Activated CD4-positive, alpha-beta T cell treated with anti-CD3 and anti-CD28 coated beads for 48 hours (primary cell): ENCODE results near the gene GALC.

ENCODE experiments used
- DNase-seq: peaks from one replicate; pipeline ENCODE4 v3.0.0-alpha.2; 2020

Gene GALC

DNA sequence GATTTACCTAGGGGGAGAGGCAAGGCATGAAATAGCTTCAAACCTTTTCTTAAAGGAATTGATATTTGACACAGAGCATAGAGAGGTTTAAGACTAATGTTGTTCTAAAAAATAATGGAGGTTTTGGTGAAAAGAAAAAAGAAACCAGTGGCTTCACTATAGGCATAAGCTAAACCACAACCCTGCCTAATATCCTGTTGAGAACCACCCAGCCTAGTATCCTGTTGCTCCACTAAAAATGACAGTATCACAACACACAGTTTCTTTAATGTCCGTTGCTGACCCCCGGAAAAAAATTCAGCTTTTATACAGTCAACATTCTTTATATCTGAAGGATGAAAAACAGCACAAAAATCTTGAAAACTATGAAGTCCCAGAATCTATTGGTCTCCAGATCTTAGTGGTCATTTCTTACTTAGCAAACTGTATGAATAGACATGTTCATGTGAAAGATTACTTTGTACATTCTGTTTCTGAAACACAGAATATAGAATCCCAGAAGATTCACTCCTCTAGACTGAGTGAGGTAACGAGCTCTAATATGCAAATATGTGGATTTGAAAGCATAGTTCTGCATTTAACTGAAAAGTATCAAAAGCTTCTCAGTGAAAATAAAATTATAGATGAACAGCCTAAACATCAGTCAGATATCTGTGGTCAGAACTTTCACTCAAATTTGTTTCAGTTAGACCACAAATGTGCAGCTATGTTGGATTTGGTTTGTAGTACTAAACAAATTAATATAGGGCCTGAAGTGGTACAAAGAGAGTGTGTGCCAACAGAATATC lies 40.5 kb downstream of the GALC start:
- DNase-seq, result no peak

DNA sequence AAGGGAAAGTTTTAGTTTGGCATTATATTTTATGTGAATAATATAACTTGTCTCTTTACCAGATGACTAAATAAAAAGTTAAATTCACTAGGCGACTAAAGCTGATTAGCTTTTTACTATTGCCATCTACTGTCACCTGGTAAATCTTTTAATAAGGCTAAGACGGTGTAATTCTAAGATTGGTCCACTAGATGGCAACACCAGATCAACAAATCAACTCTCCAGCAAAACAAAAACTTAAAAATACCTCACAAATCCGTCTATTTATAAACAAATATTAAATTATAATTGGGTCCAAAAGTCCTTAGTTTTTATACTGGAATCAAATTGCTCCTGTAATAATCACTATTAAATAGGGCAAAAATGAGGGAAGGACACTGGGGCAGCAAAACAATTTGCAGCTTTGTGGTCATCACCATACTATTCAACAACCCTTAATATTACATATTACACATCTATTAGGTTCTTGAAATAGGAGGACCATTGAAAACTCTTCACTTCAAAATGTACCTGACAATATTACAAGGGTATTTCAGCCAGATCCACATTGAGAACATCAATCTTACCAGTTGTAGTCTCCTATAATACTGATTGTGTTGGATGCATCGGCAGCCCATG lies 47.9 kb downstream of the GALC start:
- no peak for DNase-seq

DNA sequence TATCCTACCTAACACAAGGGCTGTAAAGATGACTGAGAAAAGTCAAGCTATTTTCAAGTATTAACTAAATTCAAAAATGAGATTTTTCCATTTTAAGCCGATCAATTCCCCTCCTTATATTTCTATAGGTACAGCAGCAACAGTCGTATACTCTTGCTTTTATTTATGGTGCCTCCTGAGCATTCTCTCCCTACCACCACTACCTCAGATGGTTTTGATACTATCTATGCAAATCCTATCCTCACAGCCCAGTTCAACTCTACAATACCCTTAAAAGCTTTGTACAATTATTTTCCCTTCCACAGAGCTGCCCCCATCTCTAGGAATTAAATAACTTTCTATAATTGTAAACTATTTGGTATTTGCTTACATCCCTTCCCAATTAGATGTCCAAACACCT lies 52.1 kb downstream of the GALC start:
- no peak for DNase-seq

DNA sequence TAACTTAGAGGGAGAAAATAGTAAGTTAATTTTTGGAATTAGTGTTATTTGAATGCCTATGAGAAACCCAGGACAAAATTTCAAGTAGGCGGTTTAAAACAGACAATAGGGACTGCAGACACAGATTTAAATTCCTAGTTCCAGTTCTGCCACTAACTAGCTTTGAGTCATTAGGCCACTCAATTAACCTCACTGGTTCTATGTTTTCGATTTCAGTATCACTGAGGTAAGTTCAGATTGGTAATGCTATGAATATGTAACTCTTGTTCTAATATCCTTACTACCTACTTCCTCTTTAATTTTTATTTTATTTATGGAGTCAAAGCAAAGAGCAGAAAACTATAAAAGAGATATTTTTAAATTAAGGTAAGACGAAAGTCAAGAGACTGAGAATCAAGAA lies 52.6 kb downstream of the GALC start:
- no peak for DNase-seq

DNA sequence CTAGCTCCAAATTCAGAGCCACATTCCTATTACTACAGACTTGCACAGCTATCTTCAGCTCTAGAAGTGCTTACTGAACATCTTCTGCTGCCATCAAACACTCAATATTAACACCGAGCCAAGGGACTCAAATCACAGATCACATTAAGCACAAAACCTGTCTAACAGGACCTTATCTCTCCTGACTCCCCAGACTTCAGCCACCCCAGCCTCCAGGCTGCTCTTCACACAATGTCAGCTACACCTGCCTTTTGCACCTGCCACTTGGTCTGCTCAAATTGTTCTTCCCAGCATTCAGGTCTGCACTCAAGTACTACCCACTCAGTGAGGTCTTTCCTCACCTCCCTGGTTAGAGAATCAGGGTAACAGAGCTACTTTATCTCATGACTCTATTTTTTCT lies 57.1 kb downstream of the GALC start:
- DNase-seq, result no peak

DNA sequence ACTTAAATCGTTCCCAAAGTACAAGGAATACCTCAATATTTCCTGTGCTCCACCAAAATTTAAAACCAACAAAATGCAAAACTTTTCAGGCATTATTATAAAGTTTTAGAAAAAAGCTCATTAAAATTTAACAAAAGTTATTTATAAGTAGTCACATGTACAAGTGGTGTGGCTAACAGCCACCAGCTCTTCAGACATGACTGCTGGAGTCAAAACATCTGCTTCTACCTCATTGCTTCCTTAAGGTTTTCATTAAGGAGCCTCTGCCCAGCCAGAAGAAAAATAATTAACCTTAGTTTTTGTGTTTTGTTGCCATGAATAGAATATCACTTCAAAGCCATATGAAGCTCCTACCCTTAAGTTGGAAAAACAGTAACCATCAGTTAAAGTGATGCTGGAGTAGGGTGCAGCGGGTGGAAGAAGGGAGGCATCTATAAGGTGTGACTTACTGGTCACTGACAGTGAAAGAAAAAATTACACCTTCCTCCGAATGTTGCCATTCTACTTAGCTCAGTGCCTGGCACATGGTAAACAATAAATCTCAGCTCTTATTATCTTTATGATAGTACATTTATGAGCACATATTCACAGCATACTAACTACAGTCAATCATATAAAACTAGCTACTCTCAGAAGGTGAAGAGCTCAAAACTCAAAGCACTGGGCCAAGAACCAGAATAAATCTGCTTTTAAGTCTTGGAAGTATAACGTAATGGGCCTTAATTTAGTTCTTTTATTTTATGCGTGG lies 57.7 kb downstream of the GALC start:
- no peak for DNase-seq

DNA sequence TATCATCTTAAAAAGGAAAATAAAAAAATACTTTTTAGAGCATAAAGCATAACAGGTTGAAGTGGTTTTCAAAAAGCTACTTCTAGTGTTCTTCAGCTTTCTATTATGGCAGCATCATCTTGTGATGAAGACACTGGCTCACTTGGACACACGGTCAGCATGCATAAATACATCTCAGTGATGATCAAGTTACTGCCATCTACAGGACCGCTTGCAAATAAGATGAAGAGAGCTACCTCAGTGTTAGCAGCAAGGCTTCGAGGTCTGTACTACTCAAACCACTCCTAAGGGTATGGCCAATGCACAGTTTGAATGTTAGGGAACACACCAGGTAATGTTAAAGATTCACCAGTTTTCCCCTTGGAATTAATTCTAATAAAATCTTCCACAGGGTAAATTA lies 58.8 kb downstream of the GALC start:
- no peak for DNase-seq

DNA sequence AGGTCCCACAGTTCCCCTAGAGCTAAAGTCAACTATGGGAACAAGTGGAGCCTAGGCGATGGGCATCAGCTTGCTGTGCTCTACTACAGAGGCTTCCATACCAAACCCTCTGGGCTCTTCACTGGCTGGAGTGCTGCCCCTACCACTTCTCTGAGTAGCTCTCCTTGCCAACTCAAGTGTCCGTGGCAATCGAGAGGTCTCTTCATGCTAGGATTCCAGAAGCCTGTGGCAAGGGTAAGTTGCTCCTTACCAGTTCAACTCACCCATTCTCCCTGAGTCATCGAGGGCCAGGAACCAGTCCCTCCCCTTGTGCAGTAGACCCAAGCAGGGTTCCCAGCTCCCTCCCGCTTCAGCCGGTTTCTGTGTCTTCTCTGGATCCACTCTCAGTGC lies 76.1 kb downstream of the GALC start:
- DNase-seq, result no peak

DNA sequence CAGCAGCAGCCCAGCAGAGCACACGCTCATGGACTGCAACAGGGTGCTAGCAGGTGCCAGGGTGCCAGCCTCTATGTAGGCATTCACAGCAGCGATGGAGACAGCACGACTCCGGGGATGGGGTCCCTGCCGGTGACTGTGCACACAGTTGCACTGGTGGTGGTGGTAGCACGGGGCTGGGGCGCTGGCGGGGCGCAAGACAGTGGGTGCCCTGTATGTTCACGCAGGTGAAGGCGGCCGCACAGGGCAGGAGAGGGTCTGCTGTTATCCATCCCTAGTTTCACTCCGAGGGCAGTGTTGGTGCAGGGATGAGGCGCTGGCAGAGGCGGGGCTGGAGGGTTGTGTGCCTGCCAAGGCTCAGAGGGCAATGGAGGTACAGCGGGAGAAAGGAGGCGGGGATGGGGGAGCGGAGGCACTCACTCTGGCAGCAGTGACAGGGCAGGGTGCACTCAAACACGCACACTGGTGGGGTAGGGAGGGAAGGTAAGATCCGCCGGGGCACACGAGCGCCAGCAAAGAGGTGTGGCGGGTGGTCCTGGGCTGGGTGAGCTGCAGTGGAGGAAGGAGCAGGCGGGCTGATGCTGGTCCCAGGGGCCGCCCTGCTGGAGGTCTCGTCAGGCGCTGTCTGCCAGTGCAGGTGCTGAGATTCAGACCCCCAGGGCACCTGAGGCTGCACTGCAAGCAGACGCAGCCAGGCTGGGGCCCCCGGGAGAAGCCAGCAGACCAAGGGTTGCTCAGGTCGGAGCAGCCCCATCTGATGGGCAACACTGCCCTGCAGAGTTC lies 76.7 kb downstream of the GALC start:
- DNase-seq, result no peak

DNA sequence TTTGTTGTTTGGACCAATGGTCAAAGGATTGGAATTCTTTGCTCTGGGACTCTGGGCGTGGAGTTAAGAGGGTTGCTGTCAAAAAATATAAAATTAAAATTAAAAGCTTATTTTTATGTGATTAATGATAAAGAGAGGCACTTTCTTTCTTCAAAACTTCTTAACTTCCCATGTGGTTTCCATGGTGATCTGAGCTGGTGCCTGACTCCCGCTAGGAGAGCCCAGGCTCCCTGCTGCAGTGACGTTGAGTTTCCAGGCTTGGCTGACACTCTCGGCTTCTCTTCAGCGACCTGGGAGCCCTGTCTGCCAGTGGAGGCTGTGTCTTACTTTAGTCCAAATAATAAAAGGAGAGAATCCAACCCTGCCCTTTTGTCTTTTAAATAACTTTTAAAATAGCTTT lies 84.4 kb downstream of the GALC start:
- no peak for DNase-seq

DNA sequence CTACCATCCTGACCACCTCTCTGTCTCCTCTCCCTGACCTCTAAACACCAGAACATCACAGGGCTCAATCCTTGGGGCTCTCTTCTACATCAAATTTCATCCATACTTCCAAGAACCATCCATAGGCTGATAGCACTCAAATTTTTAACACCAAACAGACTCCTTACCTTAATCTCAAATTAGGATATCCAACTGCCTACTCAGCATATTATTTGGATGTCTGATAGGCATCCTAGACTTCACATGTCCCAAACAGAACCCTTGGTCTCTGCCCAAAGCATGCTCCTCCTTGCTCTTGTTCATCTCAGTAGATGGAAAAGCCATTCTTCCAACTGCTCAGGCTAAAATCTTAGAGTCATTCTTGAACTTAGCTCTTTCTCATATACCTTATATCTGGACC lies 91.3 kb downstream of the GALC start:
- no peak for DNase-seq

DNA sequence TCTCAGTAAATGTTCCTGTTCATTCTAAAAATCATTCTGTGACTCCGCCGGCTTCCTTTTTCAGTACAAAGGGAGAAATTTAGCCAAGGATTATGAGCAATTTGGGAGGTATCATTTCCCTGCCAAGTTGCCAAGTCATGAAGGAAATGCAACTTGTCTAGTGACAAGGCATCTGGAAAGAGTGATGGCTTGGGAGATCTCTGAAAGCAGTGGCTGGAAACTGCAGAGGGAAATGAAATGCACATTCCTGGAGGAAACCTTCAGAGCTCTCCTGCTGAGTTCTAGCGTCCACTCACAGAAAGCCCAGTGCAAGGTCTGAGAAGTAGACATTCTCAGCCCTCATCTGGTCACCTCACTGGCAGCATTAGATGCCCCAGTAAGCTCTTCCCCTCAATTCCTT lies 91.7 kb downstream of the GALC start:
- no peak for DNase-seq

DNA sequence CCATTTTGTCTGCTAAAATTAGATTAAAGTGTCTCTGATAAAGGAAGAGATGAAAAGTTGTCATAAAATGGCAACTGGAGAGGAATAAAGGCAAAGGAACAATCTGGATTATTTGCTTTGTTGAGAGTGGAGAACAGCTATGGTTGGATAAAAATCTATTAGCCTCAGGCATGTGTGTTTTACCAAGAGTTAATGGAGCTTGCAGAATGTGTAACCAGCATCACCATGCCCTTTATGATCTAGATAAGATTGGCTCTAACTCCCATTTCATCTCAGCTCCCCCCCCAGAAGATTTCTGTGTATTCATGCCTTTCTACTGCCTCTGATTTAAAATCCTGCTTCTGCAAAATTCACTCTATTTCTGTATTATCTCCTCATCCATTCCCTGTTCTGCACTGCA lies 93.8 kb downstream of the GALC start:
- DNase-seq, result no peak

DNA sequence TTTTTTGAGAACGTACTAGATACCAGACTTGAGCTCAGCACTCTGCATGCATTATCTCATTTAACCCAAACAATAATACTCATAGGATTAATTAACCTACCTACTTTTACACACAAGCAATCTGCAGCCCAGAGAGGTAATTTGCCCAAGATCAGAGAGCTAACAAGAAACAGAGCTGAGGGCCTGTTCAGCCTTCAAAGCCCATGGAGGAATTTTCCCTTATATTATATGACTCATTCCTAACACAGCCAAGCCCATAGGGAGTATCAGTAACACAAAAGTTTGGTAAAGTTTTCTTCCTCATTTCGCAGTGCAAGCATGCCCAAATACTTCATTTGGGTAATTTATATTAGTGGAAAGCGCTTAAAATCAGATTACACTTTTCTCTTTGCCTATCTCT lies 94.7 kb downstream of the GALC start:
- DNase-seq, result no peak

DNA sequence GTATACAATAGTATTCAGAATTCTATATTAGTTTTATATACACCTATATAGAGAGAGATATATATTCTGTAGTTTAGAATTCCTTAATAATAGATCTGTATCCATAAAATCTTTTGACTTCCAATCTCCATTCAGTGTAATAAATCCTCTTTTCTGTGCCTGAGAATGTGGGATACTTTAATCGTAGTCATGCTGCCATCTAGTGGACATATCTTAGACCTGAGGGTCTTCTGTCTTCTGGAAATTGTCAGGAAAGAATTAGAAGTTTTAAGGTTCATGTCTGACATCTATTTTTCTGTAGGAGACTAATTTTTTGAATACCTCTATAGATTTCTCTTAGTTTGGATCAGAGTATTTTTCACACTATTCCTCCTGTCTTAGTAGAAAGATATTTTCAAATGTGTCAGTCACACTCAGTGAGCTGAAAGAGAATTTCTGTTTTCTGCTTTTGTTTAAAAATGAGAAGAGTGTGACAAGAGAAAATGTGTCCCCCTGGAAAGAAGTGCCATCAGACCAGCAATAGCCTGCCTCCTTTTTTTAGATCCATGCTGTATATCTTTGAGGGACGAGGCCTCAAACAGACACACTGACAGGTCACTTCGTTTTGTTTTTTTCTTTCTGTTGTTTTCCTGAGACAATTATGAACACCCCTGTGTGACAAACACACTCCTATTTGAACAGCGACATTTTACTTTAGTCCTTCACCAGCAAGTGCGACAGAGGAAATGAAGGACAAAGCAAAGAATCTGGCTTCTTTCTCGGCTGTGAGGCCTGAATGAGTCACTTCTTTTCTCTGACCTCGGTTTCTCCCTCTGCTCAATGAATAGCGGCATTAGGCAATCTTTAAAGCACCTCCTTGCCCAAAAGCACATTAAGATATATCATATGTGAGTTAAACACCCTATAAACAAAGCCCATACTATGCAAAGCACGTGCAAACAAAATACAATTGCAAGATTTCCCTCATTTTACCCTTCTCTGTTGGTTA lies 96.3 kb downstream of the GALC start:
- DNase-seq, result no peak

DNA sequence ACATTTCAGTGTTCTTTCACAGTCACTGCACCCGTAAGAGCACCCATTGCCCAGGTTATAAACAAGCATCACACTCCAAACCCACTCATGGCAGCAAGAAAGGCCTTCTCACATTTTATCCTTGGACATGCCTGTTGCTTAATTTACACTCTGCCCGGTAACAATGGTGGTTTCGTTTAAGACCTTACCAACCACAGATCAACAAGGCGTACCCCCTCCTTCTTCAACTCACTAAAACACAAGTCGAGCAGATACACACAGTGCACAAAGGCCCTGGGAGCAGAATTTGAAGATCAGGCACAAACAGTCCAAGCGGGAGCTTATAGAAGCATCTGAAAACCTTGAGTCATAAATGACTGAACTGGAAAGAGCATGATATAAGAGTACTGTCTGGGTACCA lies 98.1 kb downstream of the GALC start:
- no peak for DNase-seq

DNA sequence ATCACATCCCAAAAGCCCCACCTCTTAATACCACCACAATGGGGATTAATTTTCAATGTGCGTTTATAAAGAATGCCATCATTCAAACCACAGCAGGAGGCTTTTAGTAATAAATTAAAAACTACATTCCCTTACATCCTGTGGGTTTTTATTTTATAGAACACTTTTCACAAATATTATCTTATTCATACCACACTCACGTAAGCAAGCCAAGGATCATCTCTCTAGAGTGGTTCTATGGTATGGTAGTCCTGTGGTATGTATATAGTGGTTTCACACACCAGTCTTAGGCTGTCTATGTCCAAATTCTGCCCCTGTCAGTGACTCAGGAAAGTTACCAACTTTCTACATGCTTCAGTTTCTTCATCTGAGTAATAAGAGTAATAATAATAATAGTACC lies 100.2 kb downstream of the GALC start:
- DNase-seq, result no peak

DNA sequence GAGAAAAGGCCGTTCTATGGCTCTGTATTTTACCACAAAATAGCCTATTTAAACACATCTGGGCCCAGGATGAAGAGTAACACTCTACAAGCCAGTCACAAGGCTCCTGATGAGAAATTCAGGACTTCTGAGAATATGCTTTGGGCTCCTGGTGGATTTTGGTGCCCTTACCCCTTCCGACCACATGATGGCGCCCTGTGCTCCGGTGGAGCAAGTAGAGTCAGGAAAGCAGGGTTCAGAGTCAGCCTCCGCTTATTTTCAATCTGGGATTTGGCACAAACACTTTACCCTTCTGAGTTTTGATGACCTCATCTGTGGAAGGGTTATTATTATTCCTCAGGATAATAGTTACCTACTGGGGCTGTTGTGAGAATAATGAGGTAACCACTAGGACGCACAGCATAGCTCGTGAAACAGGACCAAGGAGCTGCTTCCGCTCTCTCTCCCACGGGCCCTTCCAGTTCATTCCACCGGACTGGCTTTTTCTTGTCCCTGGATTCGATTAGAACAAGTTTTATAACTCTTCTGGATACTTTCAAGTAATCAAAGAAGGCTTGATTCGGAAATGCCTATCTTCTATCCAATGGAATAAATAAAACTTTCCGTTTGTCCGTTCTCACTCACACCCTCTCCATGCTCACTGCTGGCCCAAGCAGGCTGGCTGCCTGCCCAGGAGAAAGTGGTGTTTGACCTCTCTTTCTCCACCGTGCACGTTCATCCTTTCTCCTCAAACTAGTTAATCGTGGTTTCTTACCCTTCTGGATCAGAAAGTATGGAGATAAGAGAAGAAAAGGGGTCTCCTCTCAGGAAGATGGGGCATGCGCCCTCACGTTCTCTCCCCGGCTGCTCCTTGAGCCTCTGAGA lies 104.6 kb downstream of the GALC start:
- peak; percentile 59 for DNase-seq

DNA sequence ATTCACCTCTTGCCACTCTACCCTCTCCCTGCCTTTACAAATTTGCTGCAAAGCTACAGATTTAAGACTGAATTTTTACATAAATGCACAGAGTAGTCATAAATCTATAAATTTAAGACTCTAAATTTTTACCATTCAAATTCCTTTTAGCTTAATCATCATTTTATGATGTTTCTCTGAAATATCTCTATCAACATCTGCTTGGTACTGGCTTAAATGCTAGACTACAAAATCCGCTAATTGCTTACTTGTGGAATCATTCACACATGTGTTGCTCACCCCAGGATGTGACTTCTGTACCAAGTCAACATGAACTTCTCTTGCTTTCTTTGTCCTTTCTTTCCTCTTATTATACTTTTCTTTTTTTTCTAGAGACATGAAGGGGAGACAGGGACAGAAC lies 109.2 kb downstream of the GALC start:
- DNase-seq, result no peak
